IMR-90 (cell line): Measurements from ENCODE around the gene ANKDD1A. TPM values are rescaled to one million over a fixed set of nuclear protein-coding genes. Genes with fewer than 3 reads are reported as not detected.

ENCODE experiments used
- ATAC-seq: fragments of 200-7000 bp; cut with Tn5 transposase; 2 replicates; pipeline ENCODE4 v1.9.1; 2020; ENCODE audit warnings: low read depth, mild to moderate bottlenecking, moderate library complexity
- BruUV-seq: library from RNA; stranded (reverse); fragments of 400-500 nt; replicated peaks from 2 replicates; lab custom pipeline; 2021; lab: Mats Ljungman, UMichigan
- CTCF ChIA-PET: fragments of 300-600 bp; formaldehyde crosslinking; extraction: SDS; loops from one replicate; lab custom pipeline; 2021; ENCODE audit warnings: antibody characterized with exemption; lab: Yijun Ruan, JAX
- POLR2A ChIA-PET: fragments of 300-600 bp; sonication (Branson Sonifier 250); formaldehyde crosslinking; loops from one replicate; lab custom pipeline; 2022; ENCODE audit warnings: antibody characterized with exemption; ENCODE audit not compliant: unreplicated experiment; lab: Charles Lee
- DNase-seq: peaks from one replicate; pipeline ENCODE4 v3.0.0; 2013
- H2AFZ ChIP-seq: replicated peaks from 2 replicates; pipeline ENCODE3; 2013; ENCODE audit warnings: low read length, mild to moderate bottlenecking; ENCODE audit not compliant: poor library complexity
- H2AK5ac ChIP-seq: 2 replicates; pipeline ENCODE4 v1.6.1; 2013; ENCODE audit warnings: low read depth, low read length, inconsistent platforms
- H2AK9ac ChIP-seq: replicated peaks from 2 replicates; pipeline ENCODE3; 2013; ENCODE audit warnings: mild to moderate bottlenecking, low read depth, low read length, moderate library complexity; ENCODE audit not compliant: poor library complexity
- H2BK120ac ChIP-seq: 2 replicates; pipeline ENCODE4 v1.6.1; 2013; ENCODE audit warnings: low read depth, low read length, inconsistent platforms
- H2BK15ac ChIP-seq: 3 replicates; pipeline ENCODE4 v1.6.1; 2013; ENCODE audit warnings: low read depth, low read length, inconsistent platforms
- H2BK20ac ChIP-seq: 2 replicates; pipeline ENCODE4 v1.6.1; 2013; ENCODE audit warnings: low read depth, mild to moderate bottlenecking, inconsistent platforms, low read length, moderate library complexity
- H2BK5ac ChIP-seq: 2 replicates; pipeline ENCODE4 v1.6.1; 2013; ENCODE audit warnings: mild to moderate bottlenecking, low read depth, low read length, inconsistent platforms; ENCODE audit not compliant: poor library complexity, severe bottlenecking
- H3K14ac ChIP-seq: replicated peaks from 2 replicates; pipeline ENCODE4 v1.6.1; 2013; ENCODE audit warnings: low read depth, low read length, inconsistent platforms
- H3K18ac ChIP-seq: 2 replicates; pipeline ENCODE4 v1.6.1; 2013; ENCODE audit warnings: low read depth, low read length, control low read depth
- H3K23ac ChIP-seq: 2 replicates; pipeline ENCODE4 v1.6.1; 2013; ENCODE audit warnings: low read depth, low read length, inconsistent platforms
- H3K27ac ChIP-seq: 2 replicates; pipeline ENCODE4 v1.5.1; 2013; ENCODE audit warnings: mild to moderate bottlenecking, control low read depth, low read length; ENCODE audit not compliant: insufficient read depth
- H3K27me3 ChIP-seq: 2 replicates; pipeline ENCODE4 v1.6.1; 2013; ENCODE audit warnings: low read length; ENCODE audit not compliant: control insufficient read depth, insufficient read depth
- H3K36me3 ChIP-seq: 2 replicates; pipeline ENCODE4 v1.6.1; 2013; ENCODE audit warnings: low read length, mixed read lengths; ENCODE audit not compliant: control insufficient read depth, insufficient read depth
- H3K4ac ChIP-seq: 2 replicates; pipeline ENCODE4 v1.6.1; 2013; ENCODE audit warnings: low read depth, low read length, inconsistent platforms
- H3K4me1 ChIP-seq: 2 replicates; pipeline ENCODE4 v1.6.1; 2013; ENCODE audit warnings: low read length, mixed read lengths; ENCODE audit not compliant: control insufficient read depth, insufficient read depth
- H3K4me2 ChIP-seq: 2 replicates; pipeline ENCODE4 v1.6.1; 2013; ENCODE audit warnings: low read depth, mild to moderate bottlenecking, control low read depth, low read length, moderate library complexity
- H3K4me3 ChIP-seq: 2 replicates; pipeline ENCODE4 v1.5.1; 2013; ENCODE audit warnings: low read depth, mild to moderate bottlenecking, control low read depth, low read length, moderate library complexity; ENCODE audit not compliant: insufficient read depth
- H3K56ac ChIP-seq: 2 replicates; pipeline ENCODE4 v1.6.1; 2013; ENCODE audit warnings: low read length, inconsistent platforms; ENCODE audit not compliant: insufficient read depth; ENCODE audit errors: extremely low read depth
- H3K79me1 ChIP-seq, 2 experiments: 2 replicates each; pipeline ENCODE4 v1.6.1; 2013; ENCODE audit warnings: low read length in 2 of 2, inconsistent platforms in 1 of 2, low read depth in 1 of 2
- H3K9ac ChIP-seq: 2 replicates; pipeline ENCODE4 v1.6.1; 2013; ENCODE audit warnings: low read depth, low read length, control low read depth
- H3K9me1 ChIP-seq: 2 replicates; pipeline ENCODE4 v1.6.1; 2013; ENCODE audit warnings: low read length, inconsistent platforms; ENCODE audit not compliant: insufficient read depth
- H3K9me3 ChIP-seq: 2 replicates; pipeline ENCODE4 v1.6.1; 2013; ENCODE audit warnings: low read length; ENCODE audit not compliant: control insufficient read depth, insufficient read depth
- H4K20me1 ChIP-seq: 2 replicates; pipeline ENCODE4 v1.6.1; 2013; ENCODE audit warnings: low read length, inconsistent platforms; ENCODE audit not compliant: insufficient read depth
- H4K5ac ChIP-seq: 2 replicates; pipeline ENCODE4 v1.6.1; 2013; ENCODE audit warnings: mild to moderate bottlenecking, low read depth, low read length, control low read depth
- H4K8ac ChIP-seq, 2 experiments: 2 replicates each; pipeline ENCODE4 v1.6.1; 2013; ENCODE audit warnings: low read depth in 2 of 2, low read length in 2 of 2, control low read depth in 1 of 2, inconsistent platforms in 1 of 2
- H4K91ac ChIP-seq: 2 replicates; pipeline ENCODE4 v1.6.1; 2013; ENCODE audit warnings: low read depth, low read length, inconsistent platforms; ENCODE audit not compliant: insufficient read depth
- BHLHE40 ChIP-seq: fragments of 150-350 bp; IDR thresholded peaks from 2 replicates; pipeline ENCODE4 v1.6.1; 2016; ENCODE audit warnings: mild to moderate bottlenecking, low read depth, low read length
- CEBPB ChIP-seq: IDR thresholded peaks from 2 replicates; pipeline ENCODE4 v1.6.1; 2012; ENCODE audit warnings: low read depth, low read length, improper control_type of control experiment
- CHD1 ChIP-seq: IDR thresholded peaks from 2 replicates; pipeline ENCODE4 v1.6.1; 2012; ENCODE audit warnings: low read depth, low read length, improper control_type of control experiment
- CTCF ChIP-seq: conservative IDR thresholded peaks from 2 replicates; pipeline ENCODE4 v1.5.1; 2012; ENCODE audit warnings: mild to moderate bottlenecking, low read depth, low read length, improper control_type of control experiment
- ELK1 ChIP-seq: fragments of 150-350 bp; IDR thresholded peaks from 2 replicates; pipeline ENCODE4 v1.6.1; 2016; ENCODE audit warnings: low read depth, mild to moderate bottlenecking, low read length, moderate library complexity, borderline replicate concordance
- FOS ChIP-seq: fragments of 150-350 bp; IDR thresholded peaks from 2 replicates; pipeline ENCODE4 v1.6.1; 2016; ENCODE audit warnings: low read depth, low read length
- MAFK ChIP-seq: IDR thresholded peaks from 2 replicates; pipeline ENCODE4 v1.6.1; 2012; ENCODE audit warnings: low read depth, low read length, improper control_type of control experiment
- MAZ ChIP-seq: IDR thresholded peaks from 2 replicates; pipeline ENCODE4 v1.6.1; 2012; ENCODE audit warnings: low read depth, mild to moderate bottlenecking, low read length, improper control_type of control experiment, moderate library complexity, borderline replicate concordance
- MXI1 ChIP-seq: IDR thresholded peaks from 2 replicates; pipeline ENCODE4 v1.6.1; 2012; ENCODE audit warnings: low read depth, mild to moderate bottlenecking, low read length, moderate library complexity, borderline replicate concordance
- NFE2L2 ChIP-seq: fragments of 150-350 bp; IDR thresholded peaks from 2 replicates; pipeline ENCODE4 v1.6.1; 2016; ENCODE audit warnings: low read depth, mild to moderate bottlenecking, low read length
- POLR2A ChIP-seq: IDR thresholded peaks from 2 replicates; pipeline ENCODE4 v1.6.1; 2012; ENCODE audit warnings: mild to moderate bottlenecking, low read depth, low read length
- RAD21 ChIP-seq: IDR thresholded peaks from 2 replicates; pipeline ENCODE4 v1.6.1; 2012; ENCODE audit warnings: low read length, improper control_type of control experiment
- RCOR1 ChIP-seq: IDR thresholded peaks from 2 replicates; pipeline ENCODE4 v1.6.1; 2012; ENCODE audit warnings: mild to moderate bottlenecking, low read length, improper control_type of control experiment; ENCODE audit not compliant: insufficient replicate concordance
- RFX5 ChIP-seq: IDR thresholded peaks from 2 replicates; pipeline ENCODE4 v1.8.0; 2012; ENCODE audit warnings: low read depth, mild to moderate bottlenecking, low read length, moderate library complexity
- SMC3 ChIP-seq: fragments of 150-350 bp; IDR thresholded peaks from 2 replicates; pipeline ENCODE4 v1.6.1; 2016; ENCODE audit warnings: low read depth, mild to moderate bottlenecking, antibody characterized with exemption, low read length, moderate library complexity
- USF2 ChIP-seq: fragments of 150-350 bp; IDR thresholded peaks from 2 replicates; pipeline ENCODE4 v1.6.1; 2017; ENCODE audit warnings: mild to moderate bottlenecking, antibody characterized with exemption, low read length, low read depth
- WGBS, 2 experiments: methylation state at CpG; one replicate each; pipeline versions ENCODE4 v1.1.5 to v1.1.7; 2013; ENCODE audit warnings: missing lambda C conversion rate in 2 of 2; ENCODE audit not compliant: insufficient read length in 1 of 2; ENCODE audit errors: extremely low coverage in 2 of 2; 5-methylcytosine and 5-hydroxymethylcytosine counted together
- dilution Hi-C: fragments of 300-500 bp; cut with HindIII; formaldehyde crosslinking; loops from one replicate; pipeline ENCODE4 v1.14.3; 2018; ENCODE audit warnings: low sequenced_read_pairs; ENCODE audit not compliant: unreplicated experiment
- in situ Hi-C: fragments of 300-500 bp; cut with MboI; formaldehyde crosslinking; loops from 3 replicates; pipeline ENCODE4 v1.14.3; 2019; ENCODE audit warnings: low sequenced_read_pairs, inconsistent platforms, mixed read lengths
- intact Hi-C: fragments of 100-400 bp; cut with micrococcal nuclease; formaldehyde crosslinking; loops from 2 replicates; pipeline ENCODE4 v1.10.0; 2022
- polyA plus RNA-seq, 3 experiments: library from polyadenylated mRNA; depleted of rRNA; stranded (reverse); fragments of >200 nt; gene quantifications; 2 replicates each; pipeline ENCODE4 v1.2.3, GENCODE V29; 2012; ENCODE audit warnings: low replicate concordance in 1 of 3
- total RNA-seq: library from RNA; depleted of rRNA; stranded (reverse); fragments of >200 nt; gene quantifications from 2 replicates; pipeline ENCODE4 v1.2.3, GENCODE V29; 2012

ANKDD1A gene
- total and polyA plus RNA-seq, 2 of the 4 experiments (the other 2 are of a cell fraction) = 3.6 to 4.9 TPM

- Histone ChIP-seq H3K36me3 (peaks cover 2% of the 10 kb centered on the region; the same call in 1 of the 2 replicates), H3K4ac (no peak overlapping the region), H3K4me1 (peaks cover 9% of the 10 kb centered on the region), H4K20me1 (no peaks in the 10 kb centered on the region; the same call in none of the 2 replicates), H3K9ac (no peak overlapping the region), H3K56ac (no peak overlapping the region), H2AFZ (no peak overlapping the region), H3K9me1 (peaks cover 11% of the 10 kb centered on the region), H3K4me3 (no peak overlapping the region), H2AK9ac (no peak overlapping the region), H3K27ac (no peak overlapping the region), H3K79me1 (peaks cover 11 to 56% of the 10 kb centered on the region in 2 experiments), H2BK20ac (no peak overlapping the region), H3K9me3 (no peaks in the 10 kb centered on the region), H4K91ac (no peak overlapping the region), H3K23ac (peak overlapping the region; percentile 63; the same call in 1 of the 2 replicates), H2BK5ac (no peak overlapping the region), H3K4me2 (no peak overlapping the region), H2BK15ac (no peak overlapping the region), H4K5ac (no peak overlapping the region), H3K18ac (no peak overlapping the region), H3K14ac (no peak overlapping the region), H2AK5ac (no peak overlapping the region), H2BK120ac (no peak overlapping the region), H3K27me3 (no peaks in the 10 kb centered on the region), H4K8ac (no peak overlapping the region)
- in situ Hi-C loops = no loop called here
- no peak for DNase-seq
- no peak for ATAC-seq
- no CpG with 5 or more reads among the region's 3 CpGs for WGBS, 2 experiments
- no TSS peak for BruUV-seq
- TF ChIP-seq POLR2A (no peak), CTCF (no peak), RCOR1 (no peak), RFX5 (no peak), MAFK (no peak), CEBPB (no peak), USF2 (no peak), MAZ (no peak), SMC3 (no peak), MXI1 (no peak), NFE2L2 (no peak), ELK1 (no peak), FOS (no peak), RAD21 (no peak), BHLHE40 (no peak), CHD1 (no peak)
- POLR2A ChIA-PET = no interaction called here
- dilution Hi-C loops = no loop called here
- CTCF ChIA-PET = no interaction called here
- intact Hi-C loops = loop anchor here (5.0 kb wide), 2 partner anchors 130 to 145 kb away; partner anchors contain the start of gene PLEKHO2
Measured at GRCh38 chr15:64987136-64987535, 75.4 kb downstream of the ANKDD1A start.
